GM19193 (cell line): ENCODE results near the gene WNK1.

Experiments
- POLR2A ChIP-seq: IDR thresholded peaks from 4 replicates; pipeline ENCODE4 v1.6.1; 2011; ENCODE audit not compliant: insufficient read depth, insufficient read length; ENCODE audit errors: extremely low read depth

Gene WNK1

DNA sequence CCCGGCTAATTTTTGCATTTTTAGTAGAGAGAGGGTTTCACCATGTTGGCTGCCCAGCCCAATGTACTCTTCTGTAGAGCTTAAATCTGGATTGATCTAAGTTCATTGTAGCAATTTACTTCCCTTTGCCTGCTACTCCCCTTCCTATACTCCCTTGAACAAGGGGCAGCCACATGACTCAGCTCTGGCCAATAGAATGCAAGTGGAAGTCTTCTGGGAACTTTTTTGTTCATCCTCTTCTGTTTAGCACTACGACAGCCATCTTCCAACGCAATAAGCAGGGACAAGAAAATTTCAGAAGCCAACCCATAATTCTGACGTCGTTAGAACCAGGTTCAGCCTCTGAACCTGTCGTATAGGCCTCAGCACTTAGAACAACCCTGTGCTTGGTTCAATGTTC is 203.6 kb downstream of the WNK1 start:
- no peak for TF ChIP-seq POLR2A

DNA sequence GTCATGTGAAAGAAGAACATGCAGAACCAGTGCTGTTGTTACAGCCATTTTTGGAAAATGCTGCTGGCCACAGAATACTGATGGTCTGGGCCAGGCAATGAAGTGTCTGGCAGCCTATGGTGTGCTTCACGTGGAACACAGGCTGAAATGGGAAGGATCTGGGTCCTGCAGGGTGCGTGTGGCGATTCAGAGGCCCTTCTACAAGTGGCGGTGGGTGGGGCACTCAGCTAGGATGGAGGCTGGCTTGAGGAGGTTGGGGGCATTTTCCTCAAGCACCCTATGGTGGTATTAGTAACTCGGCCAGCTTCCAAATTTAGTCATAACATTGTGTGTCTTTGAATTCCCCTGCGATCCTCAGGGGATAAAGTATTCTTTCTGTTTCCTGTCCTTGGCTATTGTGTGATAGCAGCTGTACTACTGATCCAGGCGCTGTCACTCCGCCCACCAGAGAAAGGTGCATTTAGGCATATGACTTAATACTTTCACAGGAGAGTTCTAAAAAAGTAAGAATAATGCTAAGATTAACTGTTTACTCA is 206.3 kb downstream of the WNK1 start:
- no peak for TF ChIP-seq POLR2A
